Raji (cell line): ENCODE data around the gene ANKRD6.

Experiments
- POLR2A ChIP-seq: IDR thresholded peaks from 2 replicates; pipeline ENCODE4 v1.6.1; 2011; ENCODE audit warnings: low read depth, low read length, control low read depth; ENCODE audit not compliant: insufficient read depth

Gene ANKRD6

DNA sequence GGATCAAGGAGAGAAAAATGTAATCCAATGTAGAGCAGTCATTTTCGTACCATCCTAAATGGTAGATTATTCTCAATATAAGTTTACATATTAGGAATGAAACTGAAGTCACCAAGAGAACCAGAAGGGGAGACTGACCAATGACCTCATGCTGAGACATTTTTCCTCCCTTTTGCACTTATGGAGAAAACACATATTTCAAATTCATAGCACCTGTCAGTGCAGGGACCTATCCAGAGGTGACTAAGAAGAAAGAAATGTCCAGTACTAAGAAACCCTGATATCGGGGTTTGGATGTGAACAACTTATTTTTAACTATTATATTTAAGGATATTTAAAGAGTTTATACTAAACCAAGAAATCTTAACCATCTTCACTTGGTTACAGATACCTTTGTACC is 222.2 kb downstream of the ANKRD6 start:
- TF ChIP-seq POLR2A: no peak

DNA sequence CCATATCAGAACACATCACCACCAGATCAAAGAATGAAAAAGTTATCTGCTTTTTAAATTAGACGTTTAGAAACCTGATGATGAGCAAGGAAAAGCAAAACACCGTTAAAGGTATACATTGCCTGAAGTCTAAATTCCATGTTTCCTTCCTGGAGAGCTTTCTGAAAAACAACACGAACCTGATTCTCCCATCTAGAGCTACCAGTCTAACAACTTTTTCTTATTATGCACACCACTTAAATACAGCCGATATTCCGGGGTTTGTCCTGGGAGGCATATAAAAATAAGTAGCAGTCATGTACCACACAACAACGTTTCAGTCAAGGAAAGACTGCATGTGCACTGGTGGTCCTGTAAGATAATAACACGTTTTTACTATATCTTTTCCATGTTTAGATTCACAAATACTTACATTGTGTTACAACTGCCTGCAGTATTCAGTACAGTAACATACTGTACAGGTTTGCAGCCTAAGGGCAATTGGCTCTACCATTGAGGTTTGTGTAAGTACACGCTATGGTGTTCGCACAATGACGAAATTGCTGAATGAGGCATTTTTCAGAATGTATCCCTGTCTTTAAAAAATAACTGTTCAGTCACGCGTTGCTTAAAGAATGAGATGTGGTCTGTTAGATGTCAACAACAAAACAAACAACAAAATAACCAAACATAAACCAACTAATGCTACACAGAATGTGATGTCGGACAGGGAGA is 224.7 kb downstream of the ANKRD6 start:
- TF ChIP-seq POLR2A: no peak

DNA sequence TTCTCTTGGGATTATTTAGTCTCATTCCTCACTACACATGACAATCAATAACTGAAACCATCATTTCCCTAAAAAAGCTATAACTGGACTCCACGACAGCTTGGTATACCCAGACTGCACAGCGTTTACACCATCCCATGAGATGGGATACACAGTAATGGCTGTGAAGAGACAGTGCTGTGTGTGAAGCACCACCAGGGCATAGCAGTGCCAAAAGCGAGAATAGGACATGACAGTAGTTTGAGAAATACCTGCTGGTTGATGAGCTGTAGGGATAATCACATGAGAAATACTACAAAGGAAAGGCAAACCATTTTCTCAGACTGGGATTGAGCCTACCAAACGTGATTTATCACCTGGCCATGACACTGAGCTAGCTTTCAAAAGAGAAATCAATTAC is 228.0 kb downstream of the ANKRD6 start:
- no peak for TF ChIP-seq POLR2A

DNA sequence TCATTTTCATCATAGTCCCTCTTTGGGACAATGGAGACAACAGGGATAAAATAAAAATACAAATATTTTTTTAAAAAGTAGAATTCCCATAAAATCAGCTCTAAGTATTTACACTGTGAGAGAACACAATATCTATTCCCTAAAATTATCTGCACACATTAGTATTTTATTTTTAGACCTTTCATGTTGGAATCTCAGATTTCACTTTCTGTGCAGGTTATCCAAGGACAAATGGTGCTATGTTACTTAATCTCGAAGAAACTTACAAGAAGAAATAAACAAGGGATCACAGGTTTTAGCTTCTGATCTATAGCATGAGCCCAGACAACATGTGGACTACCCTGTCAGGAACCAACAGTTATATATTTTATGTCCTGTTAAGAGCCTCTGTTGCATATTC is 228.6 kb downstream of the ANKRD6 start:
- no peak for TF ChIP-seq POLR2A

DNA sequence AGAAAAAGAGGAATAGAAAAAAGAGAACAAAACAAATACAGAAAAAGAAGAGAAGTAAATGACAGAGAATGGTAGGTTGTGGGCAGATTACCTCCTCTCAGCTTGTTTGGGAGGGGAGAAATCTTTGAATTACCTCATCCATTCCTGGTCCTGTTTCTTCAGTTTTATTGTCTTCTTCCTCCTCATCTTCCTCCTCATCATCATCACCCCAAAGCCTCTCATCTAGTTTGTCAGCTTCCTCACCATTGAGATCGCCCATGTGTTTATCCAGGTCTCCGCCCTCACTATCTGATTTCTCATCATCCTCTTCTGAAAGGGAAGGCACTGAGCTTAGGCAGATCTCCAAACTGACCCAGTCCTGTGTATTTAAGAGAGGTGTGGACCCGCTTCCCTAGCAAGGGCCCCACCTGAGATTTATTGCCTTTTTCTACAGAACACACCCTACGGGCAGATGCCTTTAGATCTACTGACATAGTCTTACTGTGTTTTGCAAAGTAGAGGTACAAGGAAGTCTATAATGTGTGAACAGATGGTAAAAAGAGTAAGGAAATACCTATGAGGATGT is 229.8 kb downstream of the ANKRD6 start:
- no peak for TF ChIP-seq POLR2A

DNA sequence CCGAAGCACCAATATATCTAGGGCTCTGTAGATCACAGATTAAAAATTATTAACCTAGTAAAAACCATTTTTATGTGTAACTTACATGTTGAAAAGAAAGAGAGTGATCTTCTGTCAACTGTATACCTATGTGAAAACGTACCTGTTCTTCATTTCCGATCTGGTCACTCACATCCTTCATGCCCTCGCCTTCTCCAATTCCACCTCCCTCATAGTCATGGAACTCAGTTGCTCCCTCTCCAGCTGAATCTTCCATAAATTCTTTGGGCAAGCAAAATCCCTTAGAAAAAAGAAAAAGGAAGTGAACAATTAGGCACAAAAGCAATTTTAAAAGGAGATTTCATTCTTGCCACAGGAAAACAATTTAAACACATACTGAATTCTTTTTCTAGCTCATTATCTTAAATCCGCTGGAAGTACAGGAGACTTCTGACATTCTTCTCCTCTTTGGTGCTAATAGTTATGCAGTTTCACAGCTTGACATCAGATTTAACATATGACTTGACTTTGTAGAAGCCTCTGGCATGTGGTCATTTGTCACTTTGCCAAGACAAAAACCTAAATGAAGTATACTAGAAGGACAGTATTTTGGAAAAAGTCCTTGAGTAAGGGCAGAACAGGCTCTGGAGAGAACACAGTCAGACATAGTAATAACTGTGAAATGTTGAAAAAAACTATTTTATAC is 235.1 kb downstream of the ANKRD6 start:
- TF ChIP-seq POLR2A: no peak

DNA sequence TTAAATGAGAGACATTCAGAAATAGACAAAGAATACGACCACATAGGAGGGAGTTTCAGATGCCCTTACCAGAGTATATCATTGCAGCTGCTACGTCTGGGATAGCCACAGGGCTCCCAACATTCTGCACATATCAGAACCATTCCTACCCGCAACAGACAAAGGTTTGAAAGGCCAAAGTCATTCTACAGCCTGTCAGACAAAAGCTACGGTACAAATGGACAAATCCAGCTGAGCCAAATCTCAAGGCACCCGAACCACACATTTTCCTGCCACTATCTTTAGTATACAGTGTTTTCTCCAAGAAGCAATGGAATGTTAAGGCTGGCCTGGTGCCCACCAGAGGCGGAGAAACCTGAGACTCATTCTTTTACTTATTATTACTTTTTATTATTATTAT is 236.1 kb downstream of the ANKRD6 start:
- no peak for TF ChIP-seq POLR2A

DNA sequence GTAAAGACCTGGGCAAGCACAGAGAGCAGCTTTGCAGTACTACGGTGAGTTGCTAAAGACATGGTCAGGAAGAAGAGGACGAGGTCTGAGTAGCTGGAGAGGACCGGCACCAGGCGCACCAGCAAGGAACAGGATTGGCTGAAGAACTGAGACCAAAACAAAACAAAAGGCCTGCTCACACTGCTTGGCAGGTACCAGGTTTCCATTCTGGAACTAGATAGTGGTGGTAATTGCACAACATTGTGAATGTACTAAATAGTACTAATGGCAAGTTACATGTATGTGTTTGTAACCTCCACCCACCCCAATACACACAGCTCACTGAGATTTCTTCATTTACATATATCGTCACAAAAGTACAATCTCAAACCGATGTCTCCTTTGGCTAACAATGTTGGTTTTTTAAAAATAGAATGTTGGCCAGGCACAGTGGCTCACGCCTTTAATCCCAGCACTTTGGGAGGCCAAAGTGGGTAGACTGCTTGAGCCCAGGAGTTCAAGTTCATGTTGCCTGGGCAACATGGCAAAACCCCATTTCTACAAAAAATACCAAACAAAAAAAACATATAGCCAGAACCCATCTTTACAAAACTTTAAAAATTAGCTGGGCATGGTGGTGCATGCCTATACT is 238.1 kb downstream of the ANKRD6 start:
- TF ChIP-seq POLR2A: no peak

DNA sequence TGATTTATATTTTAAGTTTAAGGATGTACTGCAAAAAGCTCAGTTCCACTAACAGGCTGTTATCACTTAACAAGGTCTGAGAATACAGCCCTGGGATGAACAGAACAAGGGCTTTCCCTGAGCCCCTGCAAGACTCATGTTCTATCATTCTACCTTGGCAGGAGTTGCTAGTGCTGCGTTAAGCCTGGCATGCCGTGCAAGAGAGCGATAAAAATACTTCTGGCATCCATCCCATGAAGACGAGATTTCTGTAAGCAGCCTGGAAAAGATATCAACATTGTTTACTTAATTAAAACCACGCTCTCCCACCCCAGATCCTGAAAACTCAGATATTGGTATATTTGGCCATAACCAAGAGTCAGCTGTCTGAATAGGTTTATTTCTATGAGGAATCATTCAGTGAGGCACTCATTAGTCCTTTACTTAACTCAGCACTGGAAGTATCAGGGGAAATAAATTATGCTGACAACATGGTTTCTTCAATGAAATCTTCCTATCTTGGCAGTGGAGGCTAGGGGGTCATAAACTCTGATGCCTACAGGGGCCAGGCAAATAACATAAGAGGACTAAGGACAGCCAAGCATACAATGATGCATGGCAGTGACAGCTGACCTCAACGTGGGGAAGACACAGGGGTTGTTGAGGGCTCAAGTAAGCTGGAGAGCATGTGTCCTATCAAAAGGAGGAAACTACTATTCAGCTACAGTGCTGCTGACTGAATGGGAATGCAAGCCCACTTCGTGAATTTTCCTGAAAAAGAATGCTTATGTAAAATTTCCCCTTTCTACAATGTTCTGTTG is 243.2 kb downstream of the ANKRD6 start:
- TF ChIP-seq POLR2A: no peak

DNA sequence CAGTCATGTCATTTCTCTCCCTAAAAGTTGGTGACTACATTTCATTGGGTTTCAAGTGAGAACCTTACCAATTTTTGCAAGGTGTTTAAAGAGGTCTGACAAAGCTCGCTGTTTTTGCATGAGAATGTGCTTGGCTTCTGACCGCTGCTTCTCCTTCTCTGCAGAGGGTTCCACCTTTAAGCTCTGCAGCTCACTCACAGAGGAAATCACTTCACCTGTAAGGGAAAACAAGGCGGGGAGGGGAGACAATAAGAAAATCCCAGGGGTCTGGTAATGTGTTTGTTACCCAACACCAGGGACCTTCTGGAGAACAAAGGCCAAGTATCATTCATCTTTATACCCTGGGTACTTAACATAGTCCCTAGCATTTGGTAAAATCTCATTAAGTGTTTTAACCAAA is 245.6 kb downstream of the ANKRD6 start:
- no peak for TF ChIP-seq POLR2A

DNA sequence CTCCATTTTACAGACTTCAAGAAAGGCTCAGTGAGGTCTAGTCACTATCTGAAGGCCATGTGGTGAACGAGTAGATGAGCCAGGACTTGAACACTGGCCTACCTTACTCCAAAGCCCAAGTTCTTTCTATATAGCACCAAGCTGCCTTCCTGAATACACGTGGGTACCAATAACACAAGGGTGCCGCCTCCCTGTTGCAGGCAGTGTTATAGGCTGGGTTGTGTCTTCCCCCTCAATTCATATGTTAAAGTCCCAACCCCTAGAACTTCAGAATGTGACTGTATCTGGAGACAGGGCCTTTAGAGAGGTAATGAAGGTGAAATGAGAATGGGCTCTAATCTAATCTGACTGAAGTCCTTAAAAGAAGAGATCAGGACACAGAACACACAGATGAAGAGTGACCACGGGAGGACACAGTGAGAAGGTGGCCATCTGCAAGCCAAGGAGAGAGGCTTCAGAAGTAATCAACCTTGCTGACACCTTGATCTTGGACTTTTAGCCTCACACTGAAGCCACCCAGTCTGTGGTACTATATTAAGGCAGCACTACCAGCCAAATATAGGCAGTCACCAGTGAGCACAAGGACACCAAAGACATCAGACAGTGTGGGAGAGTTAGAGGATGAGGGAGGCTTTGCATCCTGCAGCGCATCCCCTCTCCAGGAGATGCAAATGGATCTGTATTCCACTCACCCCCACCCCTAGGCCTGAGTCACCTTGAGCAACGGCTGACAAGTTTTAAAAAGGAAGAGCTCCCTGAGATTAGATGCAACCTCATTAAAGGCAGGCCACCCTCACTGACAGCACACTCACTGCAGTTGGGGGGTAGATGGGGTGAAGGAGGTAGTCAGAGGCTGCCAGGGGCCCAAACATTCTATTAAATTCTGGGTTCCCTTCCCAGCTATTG is 246.5 kb downstream of the ANKRD6 start:
- no peak for TF ChIP-seq POLR2A

DNA sequence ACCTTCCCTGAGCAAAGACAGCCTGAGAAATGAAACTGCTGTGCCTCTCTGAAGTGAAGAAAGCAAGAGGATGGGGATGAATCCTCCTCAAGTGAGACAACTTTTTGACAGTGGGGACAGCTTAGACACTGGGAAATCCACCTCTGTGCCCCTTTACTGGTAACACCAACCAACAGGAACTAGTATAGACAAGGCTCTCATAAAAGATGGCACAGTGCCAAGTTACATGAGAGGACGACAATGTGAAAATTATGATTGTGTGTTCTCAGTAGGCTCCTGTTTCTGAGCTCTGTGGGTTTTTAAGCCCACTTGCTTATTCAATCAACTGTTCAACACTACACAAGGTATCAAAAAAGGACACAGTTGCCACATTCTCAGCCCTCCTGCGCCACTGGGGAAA is 247.2 kb downstream of the ANKRD6 start:
- no peak for TF ChIP-seq POLR2A

DNA sequence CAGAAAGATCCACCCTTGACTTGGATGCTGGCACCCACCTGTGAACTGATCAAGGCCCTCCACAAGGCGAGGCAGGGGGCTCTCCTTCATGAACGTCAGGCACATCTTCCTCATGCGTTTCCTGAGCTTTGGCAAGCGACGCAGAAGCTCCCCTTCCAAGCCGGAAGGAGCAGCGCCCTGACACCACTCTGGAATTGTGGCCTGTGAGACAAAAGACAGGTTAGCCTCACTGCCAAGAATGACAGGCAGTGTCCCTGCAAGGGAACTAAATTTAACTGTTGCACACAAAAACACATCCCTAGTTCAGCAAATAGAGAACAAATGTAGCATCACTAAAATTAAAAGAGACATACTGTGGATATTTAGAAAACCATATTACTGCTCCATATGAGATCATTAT is 247.6 kb downstream of the ANKRD6 start:
- no peak for TF ChIP-seq POLR2A

DNA sequence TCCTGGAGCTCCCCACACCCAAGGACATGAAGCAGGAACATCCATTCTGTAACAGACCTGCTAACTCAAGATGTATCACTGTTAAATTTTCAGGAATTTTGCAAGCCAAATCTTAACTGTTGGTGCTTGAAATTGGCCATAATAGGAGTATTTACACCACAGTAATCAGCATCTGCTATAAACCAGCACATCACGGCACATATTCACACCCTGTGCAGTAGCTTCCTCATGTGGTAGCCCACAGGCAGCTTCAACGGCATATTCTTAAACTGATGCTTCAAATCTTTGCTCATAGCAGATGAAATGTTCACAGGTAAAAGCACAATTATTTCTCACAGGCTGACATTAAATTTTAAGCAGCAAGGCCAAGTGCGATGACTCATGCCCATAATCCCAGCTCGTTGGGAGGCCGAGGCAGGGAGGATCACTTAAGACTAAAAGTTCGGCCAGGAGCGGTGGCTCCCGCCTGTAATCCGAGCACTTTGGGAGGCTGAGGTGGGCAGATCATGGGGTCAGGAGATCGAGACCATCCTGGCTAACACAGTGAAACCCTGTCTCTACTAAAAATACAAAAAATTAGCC is 249.1 kb downstream of the ANKRD6 start:
- no peak for TF ChIP-seq POLR2A
